ENCODE measurements around the gene RNF5.

RNF5 gene

DNA sequence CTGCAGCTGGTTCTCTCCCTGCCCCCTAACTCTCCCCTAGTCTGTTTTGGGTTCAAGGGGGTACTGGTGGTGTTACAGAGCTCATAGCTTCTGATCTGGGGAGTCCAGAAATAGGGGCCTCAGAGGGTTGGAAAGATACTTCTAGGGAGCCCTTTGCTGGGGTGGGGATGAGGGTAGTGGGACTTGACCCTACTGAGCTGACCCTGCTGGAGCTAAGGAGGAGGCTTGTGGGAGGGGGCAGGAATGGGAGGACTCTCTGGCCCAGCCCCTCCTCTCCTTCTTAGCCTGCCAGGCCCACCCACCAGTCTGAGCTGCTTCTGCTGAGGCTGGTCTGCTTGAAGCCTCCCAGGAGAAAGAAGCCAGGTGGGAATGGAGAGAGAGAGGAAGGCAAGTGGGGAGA lies 13.9 kb upstream of the RNF5 start, which contains the start of gene EGFL8:
EGFL8 (plus strand) TSS at position 301 of the 400 bp plus-strand sequence. CDS start 1,571 bp downstream, outside the sequence.
- no peaks in the 10 kb centered on the region for H3K4me1 Mint-ChIP-seq (ENCODE audit: low read depth)
- no peak within 1 kb of the TSS for H3K4me3 Mint-ChIP-seq
- H3K36me3 Mint-ChIP-seq (ENCODE audit: low read depth) = peaks cover 28% of the 10 kb centered on the region
- H3K9me3 Mint-ChIP-seq = no peaks in the 10 kb centered on the region
- H3K27me3 Mint-ChIP-seq = no peaks in the 10 kb centered on the region
- no peak within 1 kb of the TSS for H3K27ac Mint-ChIP-seq

DNA sequence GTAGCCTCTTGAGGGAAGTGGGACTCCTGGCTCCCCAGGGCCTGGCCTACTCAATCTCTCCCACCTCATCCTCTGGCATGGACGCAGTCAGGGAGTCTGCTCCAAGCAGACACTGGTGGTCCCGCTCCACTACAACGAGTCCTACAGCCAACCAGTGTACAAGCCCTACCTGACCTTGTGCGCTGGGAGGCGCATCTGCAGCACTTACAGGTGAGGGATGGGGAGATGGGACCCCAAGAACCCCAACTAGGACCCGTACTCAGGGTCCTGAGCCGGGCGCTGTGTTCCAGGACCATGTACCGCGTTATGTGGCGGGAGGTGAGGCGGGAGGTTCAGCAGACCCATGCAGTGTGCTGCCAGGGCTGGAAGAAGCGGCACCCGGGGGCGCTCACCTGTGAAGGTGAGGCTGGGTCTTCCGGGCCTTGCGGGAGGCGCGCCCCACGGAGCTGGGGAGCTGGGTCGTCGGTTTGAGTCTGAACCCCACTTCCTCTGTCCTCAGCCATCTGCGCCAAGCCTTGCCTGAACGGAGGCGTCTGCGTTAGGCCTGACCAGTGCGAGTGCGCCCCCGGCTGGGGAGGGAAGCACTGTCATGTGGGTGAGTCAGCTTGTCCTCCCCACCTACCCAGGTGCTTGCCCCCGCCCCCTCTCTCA lies 11.7 kb upstream of the RNF5 start:
- H3K27ac Mint-ChIP-seq = no peak overlapping the region
- no peak overlapping the region for H3K4me3 Mint-ChIP-seq
- H3K36me3 Mint-ChIP-seq (ENCODE audit: low read depth) = peaks cover 40% of the 10 kb centered on the region

DNA sequence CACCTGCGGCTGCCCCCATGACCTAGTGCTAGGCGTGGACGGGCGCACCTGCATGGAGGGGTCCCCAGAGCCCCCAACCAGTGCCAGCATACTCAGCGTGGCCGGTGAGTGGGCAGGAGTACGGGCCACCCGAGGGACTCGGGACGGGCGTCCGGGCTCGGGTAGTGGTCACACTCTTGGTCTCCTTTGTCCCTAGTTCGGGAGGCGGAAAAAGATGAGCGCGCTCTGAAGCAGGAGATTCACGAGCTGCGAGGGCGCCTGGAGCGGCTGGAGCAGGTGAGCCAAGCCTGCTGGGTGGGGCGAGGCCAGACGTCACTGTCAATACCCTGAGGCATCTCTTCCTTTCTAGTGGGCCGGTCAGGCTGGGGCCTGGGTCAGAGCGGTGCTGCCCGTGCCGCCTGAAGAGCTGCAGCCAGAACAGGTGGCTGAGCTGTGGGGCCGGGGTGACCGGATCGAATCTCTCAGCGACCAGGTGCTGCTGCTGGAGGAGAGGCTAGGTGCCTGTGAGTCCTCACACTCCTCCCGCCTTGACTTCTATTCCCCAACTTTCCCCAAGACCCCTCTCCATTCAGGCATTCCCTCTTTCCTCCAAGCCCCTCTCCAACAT lies 10.9 kb upstream of the RNF5 start:
- H3K27me3 Mint-ChIP-seq = no peaks in the 10 kb centered on the region
- H3K9me3 Mint-ChIP-seq = no peaks in the 10 kb centered on the region
- H3K27ac Mint-ChIP-seq = no peak overlapping the region
- H3K36me3 Mint-ChIP-seq (ENCODE audit: low read depth) = peaks cover 40% of the 10 kb centered on the region
- H3K4me1 Mint-ChIP-seq (ENCODE audit: low read depth) = no peaks in the 10 kb centered on the region
- H3K4me3 Mint-ChIP-seq = no peak overlapping the region

More for the DNA sequence above, 11.7 kb upstream of the RNF5 start:
- Mint-ChIP-seq H3K27me3 (no peaks in the 10 kb centered on the region), H3K4me1 (ENCODE audit: low read depth) (no peaks in the 10 kb centered on the region), H3K9me3 (no peaks in the 10 kb centered on the region)

DNA sequence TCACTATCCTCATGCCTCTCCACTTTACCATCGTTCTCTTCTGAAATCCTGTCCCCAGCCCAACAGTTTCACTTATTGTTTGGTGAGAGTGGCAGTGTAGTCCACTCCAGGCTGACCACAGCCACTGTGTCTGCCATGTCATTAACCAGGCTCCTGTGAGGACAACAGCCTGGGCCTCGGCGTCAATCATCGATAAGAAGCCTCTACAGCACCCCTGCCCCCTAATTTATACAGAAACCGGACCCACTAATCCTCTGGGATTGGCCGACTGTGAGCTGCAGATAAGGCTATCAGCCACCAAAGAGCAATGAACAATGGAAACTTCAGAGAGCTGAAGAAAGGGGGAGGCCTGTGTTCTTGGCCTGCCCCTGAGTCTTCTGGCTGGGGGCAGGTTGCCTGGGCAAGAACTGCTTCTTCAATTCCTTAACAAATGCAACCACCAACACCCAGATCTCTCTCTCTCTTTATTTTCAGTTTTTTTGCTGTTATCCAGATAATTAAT lies 10.4 kb upstream of the RNF5 start:
- peaks cover 36% of the 10 kb centered on the region for H3K36me3 Mint-ChIP-seq (ENCODE audit: low read depth)
- H3K4me3 Mint-ChIP-seq = no peak overlapping the region

DNA sequence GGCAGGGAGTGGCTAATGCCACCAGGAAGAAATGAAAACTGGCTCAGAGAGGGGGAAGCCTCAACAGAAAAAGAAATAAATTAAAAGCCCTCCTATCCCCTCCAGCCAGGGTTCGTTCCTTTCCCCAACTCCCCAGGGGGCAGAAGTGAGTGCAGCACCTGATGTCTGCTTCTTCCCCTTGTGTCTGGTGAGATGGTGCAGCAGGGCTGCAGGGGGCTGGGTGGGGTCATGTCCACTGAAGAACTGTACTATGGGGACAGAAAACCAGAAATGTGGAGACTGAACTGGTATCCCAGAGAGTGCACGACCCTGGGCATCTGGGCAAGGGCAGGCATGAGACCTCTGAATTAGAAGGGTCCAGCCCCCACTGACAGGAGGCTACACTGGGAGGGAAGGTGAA lies 9.9 kb upstream of the RNF5 start:
- no peak overlapping the region for H3K27ac Mint-ChIP-seq
- peaks cover 9% of the 10 kb centered on the region for H3K4me1 Mint-ChIP-seq (ENCODE audit: low read depth)
- no peaks in the 10 kb centered on the region for H3K9me3 Mint-ChIP-seq
- H3K4me3 Mint-ChIP-seq = no peak overlapping the region
- peaks cover 31% of the 10 kb centered on the region for H3K36me3 Mint-ChIP-seq (ENCODE audit: low read depth)
- H3K27me3 Mint-ChIP-seq = no peaks in the 10 kb centered on the region

More for the DNA sequence above, 10.4 kb upstream of the RNF5 start:
- Mint-ChIP-seq H3K27ac (no peak overlapping the region), H3K9me3 (no peaks in the 10 kb centered on the region), H3K27me3 (no peaks in the 10 kb centered on the region), H3K4me1 (ENCODE audit: low read depth) (peaks cover 4% of the 10 kb centered on the region)

DNA sequence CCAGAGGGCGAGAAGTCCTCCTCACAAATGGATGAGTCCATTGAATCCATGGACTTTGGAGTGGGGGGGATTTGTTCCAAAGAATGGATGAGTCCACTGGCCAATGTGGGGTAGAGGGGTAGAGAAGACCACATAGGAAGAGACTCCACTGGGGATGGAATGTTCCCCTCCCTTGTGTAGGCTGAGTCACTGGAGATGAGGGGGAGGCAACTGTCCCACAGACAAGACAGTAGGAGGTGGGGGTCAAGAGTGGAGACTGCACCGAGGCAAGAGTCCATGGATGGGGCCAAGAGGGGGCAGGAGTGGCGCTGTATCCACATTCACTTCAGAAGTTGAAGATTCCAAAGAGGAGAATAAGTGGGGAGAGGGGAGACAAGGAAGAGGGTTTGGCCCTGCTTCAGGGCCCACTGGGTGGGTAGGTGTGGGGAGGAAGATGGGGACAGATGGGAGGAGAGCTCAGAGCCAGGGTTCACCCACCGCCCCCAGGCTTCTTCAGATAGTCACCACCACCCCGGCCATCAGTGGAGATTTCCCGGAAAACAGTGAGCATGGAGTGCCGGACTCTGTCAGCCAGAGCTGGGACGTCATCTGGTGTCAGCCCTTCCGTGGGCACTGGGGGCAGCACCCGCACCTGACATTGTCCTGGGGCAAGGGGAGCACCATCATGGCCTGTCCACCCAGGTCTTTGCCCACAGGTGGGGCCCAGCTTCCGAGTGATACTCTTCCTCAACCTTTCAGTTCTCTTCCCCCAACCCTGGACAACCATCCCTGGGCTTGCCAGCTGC lies 9.2 kb upstream of the RNF5 start:
- Mint-ChIP-seq H3K4me1 (ENCODE audit: low read depth) (peaks cover 16% of the 10 kb centered on the region), H3K27ac (peak overlapping the region; percentile 26), H3K9me3 (no peaks in the 10 kb centered on the region), H3K27me3 (no peaks in the 10 kb centered on the region), H3K36me3 (ENCODE audit: low read depth) (peaks cover 31% of the 10 kb centered on the region), H3K4me3 (no peak overlapping the region)

DNA sequence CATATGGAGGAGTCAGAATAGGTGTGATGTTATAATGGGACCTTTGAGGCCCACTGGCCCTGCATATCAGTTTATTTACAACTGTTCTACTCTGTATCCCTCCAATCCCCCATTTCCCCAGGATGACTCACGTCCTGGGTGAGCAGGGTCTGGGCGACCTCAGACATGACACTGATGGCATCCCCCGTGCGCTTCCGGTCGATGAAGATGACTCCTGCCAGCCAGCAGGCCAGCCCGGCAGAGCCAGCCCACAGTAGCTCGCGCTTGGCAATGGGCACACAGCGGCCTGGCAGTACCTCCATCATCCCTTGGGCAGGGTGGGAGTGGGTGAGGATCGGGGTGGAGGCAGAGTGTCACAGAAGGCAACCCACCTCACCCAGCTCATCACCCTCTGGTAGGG lies 7.9 kb upstream of the RNF5 start:
- Mint-ChIP-seq H3K27me3 (no peaks in the 10 kb centered on the region), H3K4me1 (ENCODE audit: low read depth) (peaks cover 29% of the 10 kb centered on the region), H3K9me3 (no peaks in the 10 kb centered on the region), H3K36me3 (ENCODE audit: low read depth) (peaks cover 26% of the 10 kb centered on the region), H3K4me3 (no peak overlapping the region), H3K27ac (no peak overlapping the region)

DNA sequence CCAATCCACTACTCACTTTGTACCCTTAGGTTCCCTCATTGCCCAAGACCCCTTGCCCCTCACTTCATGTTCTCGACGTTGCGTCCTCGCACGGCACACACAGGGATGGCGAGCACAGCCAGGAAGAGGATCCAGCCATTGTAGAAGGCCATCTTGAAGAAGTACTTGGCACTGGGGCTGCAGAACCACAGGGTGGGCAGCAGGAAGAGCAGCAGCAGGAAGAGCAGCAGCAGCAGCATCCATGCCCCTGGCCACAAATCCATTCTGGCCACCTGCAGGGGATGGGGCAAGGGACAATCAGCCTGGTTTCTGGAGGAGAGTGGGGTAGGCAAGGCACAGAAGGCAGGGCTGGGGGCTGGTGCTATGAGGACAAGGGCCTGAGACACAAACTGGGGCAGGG lies 7.0 kb upstream of the RNF5 start:
- H3K36me3 Mint-ChIP-seq (ENCODE audit: low read depth) = peaks cover 26% of the 10 kb centered on the region
- no peak overlapping the region for H3K27ac Mint-ChIP-seq
- no peak overlapping the region for H3K4me3 Mint-ChIP-seq
- no peaks in the 10 kb centered on the region for H3K27me3 Mint-ChIP-seq
- H3K9me3 Mint-ChIP-seq = no peaks in the 10 kb centered on the region
- H3K4me1 Mint-ChIP-seq (ENCODE audit: low read depth) = peaks cover 32% of the 10 kb centered on the region

DNA sequence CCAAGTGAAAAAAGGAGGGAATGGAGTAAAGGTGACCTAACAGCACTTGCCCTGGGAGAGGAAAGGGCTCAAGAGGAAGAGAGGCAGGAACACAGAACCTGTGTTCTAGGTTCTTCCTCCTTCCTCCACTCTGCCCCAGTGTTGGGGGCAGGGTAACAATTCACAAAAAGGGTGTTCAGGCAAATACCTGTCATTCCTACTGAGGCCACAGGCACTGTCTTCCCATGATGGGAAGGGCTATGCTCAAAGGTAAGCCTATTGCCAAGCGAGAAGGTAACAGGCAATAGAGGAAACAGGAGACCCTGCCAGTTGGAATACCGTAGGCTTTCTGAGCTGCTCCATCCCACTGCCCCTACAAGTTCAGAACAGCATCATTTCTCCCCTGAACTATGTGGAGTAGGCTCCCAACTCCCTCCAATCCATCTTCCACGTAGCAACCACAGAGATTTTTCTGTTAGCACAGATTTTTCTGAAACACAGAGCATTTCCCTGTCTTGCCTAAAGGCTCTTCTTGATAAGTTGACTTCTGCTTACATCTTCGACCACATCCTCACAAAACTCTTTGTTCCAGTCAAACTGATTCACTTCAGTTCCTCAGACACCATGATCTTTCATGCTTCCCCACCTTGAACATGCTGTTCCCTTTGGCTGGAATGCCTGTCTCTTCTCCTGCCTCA lies 5.0 kb upstream of the RNF5 start:
- Mint-ChIP-seq H3K9me3 (no peaks in the 10 kb centered on the region), H3K27ac (no peak overlapping the region), H3K27me3 (no peaks in the 10 kb centered on the region), H3K36me3 (ENCODE audit: low read depth) (peaks cover 19% of the 10 kb centered on the region), H3K4me1 (ENCODE audit: low read depth) (peaks cover 52% of the 10 kb centered on the region), H3K4me3 (no peak overlapping the region)

DNA sequence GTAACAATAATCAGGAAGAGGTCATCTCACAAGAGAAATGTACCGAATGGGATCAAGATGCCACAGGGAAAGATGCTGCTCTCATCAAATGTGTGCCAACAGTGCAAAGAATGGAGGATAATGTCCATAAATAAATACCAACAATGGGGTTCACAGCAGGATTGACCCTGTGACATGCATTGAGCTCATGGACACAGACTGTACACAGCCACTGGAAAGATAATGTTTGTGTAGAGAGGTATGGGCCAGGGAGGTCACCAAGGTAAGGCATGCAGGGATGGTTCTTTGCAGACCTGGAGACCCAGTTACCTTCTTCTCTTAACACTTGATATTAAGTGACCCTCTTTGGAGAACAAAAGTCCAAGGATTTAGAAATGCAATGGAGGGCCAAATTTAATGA lies 3.8 kb upstream of the RNF5 start:
- peak overlapping the region; percentile 96 for H3K4me3 Mint-ChIP-seq
- peaks cover 23% of the 10 kb centered on the region for H3K36me3 Mint-ChIP-seq (ENCODE audit: low read depth)

DNA sequence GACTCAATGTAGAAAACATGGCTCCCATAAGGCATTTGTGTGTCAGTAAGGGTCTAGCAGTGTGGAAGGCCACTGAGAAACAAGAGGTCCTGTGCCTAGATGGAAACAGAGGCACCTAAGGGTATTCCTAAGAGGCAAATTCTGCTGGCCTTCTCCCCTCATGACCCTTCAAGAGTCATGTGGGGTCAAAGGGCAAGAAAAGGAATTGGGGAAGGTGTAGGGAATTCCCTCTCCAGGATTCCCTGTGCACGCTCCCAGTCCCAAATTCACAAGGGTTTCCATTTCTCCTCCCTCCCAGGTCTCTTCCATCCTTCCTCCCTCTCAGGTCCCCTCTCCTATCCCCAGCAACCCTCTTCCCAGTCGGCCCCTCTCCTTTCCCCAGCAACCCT lies 2.9 kb upstream of the RNF5 start:
- Mint-ChIP-seq H3K4me1 (ENCODE audit: low read depth) (peaks cover 71% of the 10 kb centered on the region), H3K9me3 (no peaks in the 10 kb centered on the region), H3K4me3 (peak overlapping the region; percentile 96), H3K27ac (peak overlapping the region; percentile 43), H3K27me3 (no peaks in the 10 kb centered on the region), H3K36me3 (ENCODE audit: low read depth) (peaks cover 20% of the 10 kb centered on the region)

More for the DNA sequence above, 3.8 kb upstream of the RNF5 start:
- H3K27me3 Mint-ChIP-seq = no peaks in the 10 kb centered on the region
- peaks cover 62% of the 10 kb centered on the region for H3K4me1 Mint-ChIP-seq (ENCODE audit: low read depth)
- H3K27ac Mint-ChIP-seq = no peak overlapping the region
- H3K9me3 Mint-ChIP-seq = no peaks in the 10 kb centered on the region

DNA sequence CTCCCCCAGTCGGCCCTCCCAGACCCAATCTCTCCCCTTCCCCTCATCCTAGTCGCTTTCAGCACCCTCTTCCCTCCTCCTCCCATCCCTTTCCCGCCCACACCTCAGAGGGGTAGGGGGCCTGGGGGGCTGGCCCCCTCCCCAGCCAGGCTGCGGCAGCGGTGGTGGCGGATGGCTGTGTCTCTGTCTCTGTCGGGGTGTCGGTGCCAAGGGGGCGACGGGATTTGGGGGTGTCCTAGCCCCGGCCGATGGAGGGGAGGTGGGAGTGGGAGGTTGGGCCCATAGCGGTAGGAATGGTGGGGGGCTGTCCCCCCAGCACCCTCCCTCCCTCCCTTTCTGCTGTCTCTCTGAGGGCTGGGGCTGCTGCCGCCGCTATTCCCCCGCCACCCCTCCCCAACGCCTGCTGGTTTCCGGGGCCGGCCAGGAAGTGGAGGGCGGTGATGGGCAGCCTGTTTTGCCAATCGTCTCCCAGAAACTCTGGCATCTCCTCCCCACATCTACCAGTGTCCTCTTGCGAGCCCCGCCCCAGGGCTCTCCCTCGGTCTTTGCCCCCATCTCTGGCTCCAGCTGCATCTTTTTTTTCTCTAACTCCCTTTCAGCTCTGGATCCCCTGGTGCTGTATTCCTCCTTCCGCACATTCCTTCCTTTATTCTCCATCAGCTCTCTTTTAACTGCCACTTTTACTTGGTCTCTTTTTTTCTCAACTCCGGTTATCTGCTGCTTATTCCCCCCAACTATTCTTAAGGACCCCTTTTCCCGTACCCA lies 2.3 kb upstream of the RNF5 start, which contains the start of gene AGPAT1:
AGPAT1 (minus strand) TSS at position 374 of the 765 bp plus-strand sequence. CDS start 4,588 bp downstream, outside the sequence.
- Mint-ChIP-seq H3K4me1 (ENCODE audit: low read depth) (peaks cover 77% of the 10 kb centered on the region), H3K9me3 (no peaks in the 10 kb centered on the region), H3K36me3 (ENCODE audit: low read depth) (peaks cover 25% of the 10 kb centered on the region), H3K4me3 (peak within 1 kb of the TSS; percentile 96), H3K27me3 (no peaks in the 10 kb centered on the region), H3K27ac (peak within 1 kb of the TSS; percentile 96)

DNA sequence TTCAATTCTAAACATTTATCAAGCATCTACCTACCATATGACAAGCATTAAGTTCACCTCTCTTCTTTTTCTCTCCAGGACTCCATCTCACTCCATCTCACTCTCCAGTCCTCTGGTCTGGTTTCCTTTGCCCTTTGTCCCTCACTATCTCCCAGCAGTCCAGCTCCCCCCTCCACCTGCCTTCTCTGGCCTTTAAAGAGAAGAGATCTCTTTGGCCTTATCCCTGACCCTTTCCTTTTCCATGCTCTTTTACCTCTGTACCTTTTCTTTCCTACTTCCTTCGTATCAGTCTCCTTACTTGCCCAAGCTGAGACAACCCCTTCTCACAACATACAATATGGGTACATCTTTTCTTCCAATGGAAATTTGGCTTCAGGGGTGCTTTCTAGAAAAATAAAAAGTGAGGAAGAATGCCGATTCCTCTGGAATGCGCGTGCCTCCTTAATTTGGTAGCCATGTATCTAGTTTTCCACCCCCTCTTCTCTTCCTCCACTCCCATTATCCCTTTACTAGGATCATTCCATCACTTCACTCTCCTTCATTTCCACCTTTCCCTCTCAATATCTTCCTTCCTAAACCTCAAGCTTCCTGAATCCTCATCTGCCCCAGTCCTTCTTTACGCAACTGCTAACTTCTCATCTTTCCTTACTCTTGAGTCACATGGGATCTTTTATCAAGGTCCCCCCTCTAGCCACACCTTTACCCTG lies 1.6 kb upstream of the RNF5 start:
- H3K4me1 Mint-ChIP-seq (ENCODE audit: low read depth) = peaks cover 77% of the 10 kb centered on the region
- H3K36me3 Mint-ChIP-seq (ENCODE audit: low read depth) = peaks cover 25% of the 10 kb centered on the region
- no peaks in the 10 kb centered on the region for H3K27me3 Mint-ChIP-seq
- H3K4me3 Mint-ChIP-seq = peak overlapping the region; percentile 96
- no peaks in the 10 kb centered on the region for H3K9me3 Mint-ChIP-seq
- peak overlapping the region; percentile 96 for H3K27ac Mint-ChIP-seq

Data from stimulated activated naive CD8-positive, alpha-beta T cell treated with anti-CD3 and anti-CD28 coated beads, Interleukin-15, Interleukin-2, amounts not matched to agents 100 ng/mL and 50 ng/mL, for 24 hours (primary cell).